ENCODE measurements around the gene RHOB.

- TF ChIP-seq CTCF (IDR thresholded peaks at IDR 0.05; ENCODE audit: poor library complexity, severe bottlenecking): no peak
- peak; percentile 12 for TF ChIP-seq POLR2AphosphoS5 (IDR thresholded peaks at IDR 0.05)
- no peak for TF ChIP-seq EP300 (conservative IDR thresholded peaks at IDR 0.05; ENCODE audit: poor library complexity, severe bottlenecking)
Measured at GRCh38 chr2:20447437-20448245, 767 bp downstream of the RHOB start.
